GM21447 (cell line): ENCODE measurements around the gene CDC42BPG.

Experiments
- ATAC-seq: cut with Tn5 transposase; IDR thresholded peaks from one replicate; pipeline ENCODE4 v1.9.1; 2021; ENCODE audit not compliant: unreplicated experiment

The CDC42BPG gene

GRCh38 chr11:64844330-64845128 is at the start of gene CDC42BPG:
Gene CDC42BPG, minus strand, starts transcription at chr11:64844653. Its CDS starts 84 bp downstream, at chr11:64844569.
- ATAC-seq: no peak

GRCh38 chr11:64893194-64894069 is 49.0 kb upstream of the CDC42BPG start:
- ATAC-seq: no peak

- no peak for ATAC-seq
These were observed 48.4 kb upstream of the CDC42BPG start for GRCh38 chr11:64892838-64893193.

GRCh38 chr11:64892411-64892831 is 48.0 kb upstream of the CDC42BPG start:
- ATAC-seq: no peak

- no peak for ATAC-seq
These were observed 47.4 kb upstream of the CDC42BPG start for GRCh38 chr11:64891880-64892279.

GRCh38 chr11:64891215-64891848 is 46.9 kb upstream of the CDC42BPG start:
- ATAC-seq: no peak

GRCh38 chr11:64890522-64890939 is 46.1 kb upstream of the CDC42BPG start:
- ATAC-seq: no peak

- ATAC-seq: no peak
These were observed 44.5 kb upstream of the CDC42BPG start for GRCh38 chr11:64888729-64889511.

GRCh38 chr11:64888406-64888728 is 43.9 kb upstream of the CDC42BPG start:
- ATAC-seq: no peak

- peak; percentile 65 for ATAC-seq
These were observed 43.4 kb upstream of the CDC42BPG start for GRCh38 chr11:64887757-64888405.

- no peak for ATAC-seq
These were observed 42.8 kb upstream of the CDC42BPG start for GRCh38 chr11:64887234-64887756.

- ATAC-seq: no peak
These were observed 41.2 kb upstream of the CDC42BPG start for GRCh38 chr11:64885367-64886286.

GRCh38 chr11:64884019-64884418 is 39.6 kb upstream of the CDC42BPG start:
- ATAC-seq: no peak

- no peak for ATAC-seq
These were observed 39.1 kb upstream of the CDC42BPG start for GRCh38 chr11:64883575-64883974.

GRCh38 chr11:64882243-64882642 is 37.8 kb upstream of the CDC42BPG start:
- no peak for ATAC-seq

GRCh38 chr11:64881476-64881875 is 37.0 kb upstream of the CDC42BPG start:
- no peak for ATAC-seq

GRCh38 chr11:64880240-64881001 is 36.0 kb upstream of the CDC42BPG start:
- ATAC-seq: no peak

- peak; percentile 2 for ATAC-seq
These were observed 34.9 kb upstream of the CDC42BPG start for GRCh38 chr11:64879244-64879900.
